ENCODE measurements around the gene INO80C. TPM values are rescaled to one million over a fixed set of nuclear protein-coding genes. Genes with fewer than 3 reads are reported as not detected.

INO80C gene
- total RNA-seq, 1 donor from 2014 or later, result 31.6 TPM

DNA sequence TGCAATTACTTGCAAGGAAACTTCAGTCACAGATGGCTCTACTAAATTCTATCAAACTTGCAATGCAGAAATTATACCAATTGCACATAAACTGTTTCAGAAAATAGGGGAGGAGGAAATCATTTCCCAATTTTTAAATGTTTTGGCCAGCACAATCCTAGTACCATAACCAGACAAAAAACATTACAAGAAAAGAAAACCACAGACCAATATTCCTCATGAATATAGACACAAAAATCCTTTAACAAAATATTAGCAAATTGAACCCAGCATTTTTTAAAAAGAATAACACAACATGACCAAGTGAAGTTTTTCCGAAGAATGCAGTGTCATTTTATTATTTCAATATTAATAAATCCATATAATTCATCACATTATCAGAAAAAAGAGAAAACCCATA lies 45.8 kb downstream of the INO80C start:
- TF ChIP-seq, protein P1, sequence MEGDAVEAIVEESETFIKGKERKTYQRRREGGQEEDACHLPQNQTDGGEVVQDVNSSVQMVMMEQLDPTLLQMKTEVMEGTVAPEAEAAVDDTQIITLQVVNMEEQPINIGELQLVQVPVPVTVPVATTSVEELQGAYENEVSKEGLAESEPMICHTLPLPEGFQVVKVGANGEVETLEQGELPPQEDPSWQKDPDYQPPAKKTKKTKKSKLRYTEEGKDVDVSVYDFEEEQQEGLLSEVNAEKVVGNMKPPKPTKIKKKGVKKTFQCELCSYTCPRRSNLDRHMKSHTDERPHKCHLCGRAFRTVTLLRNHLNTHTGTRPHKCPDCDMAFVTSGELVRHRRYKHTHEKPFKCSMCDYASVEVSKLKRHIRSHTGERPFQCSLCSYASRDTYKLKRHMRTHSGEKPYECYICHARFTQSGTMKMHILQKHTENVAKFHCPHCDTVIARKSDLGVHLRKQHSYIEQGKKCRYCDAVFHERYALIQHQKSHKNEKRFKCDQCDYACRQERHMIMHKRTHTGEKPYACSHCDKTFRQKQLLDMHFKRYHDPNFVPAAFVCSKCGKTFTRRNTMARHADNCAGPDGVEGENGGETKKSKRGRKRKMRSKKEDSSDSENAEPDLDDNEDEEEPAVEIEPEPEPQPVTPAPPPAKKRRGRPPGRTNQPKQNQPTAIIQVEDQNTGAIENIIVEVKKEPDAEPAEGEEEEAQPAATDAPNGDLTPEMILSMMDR (IDR thresholded peaks at IDR 0.05; ENCODE audit: unreplicated experiment), result no peak
- Mint-ChIP-seq H3K4me3 (ENCODE audit: low read depth) (no peak overlapping the region), H3K4me1 (ENCODE audit: low read depth) (no peaks in the 10 kb centered on the region), H3K27me3 (no peaks in the 10 kb centered on the region), H3K27ac (no peak overlapping the region), H3K9me3 (ENCODE audit: low read depth) (peaks cover 4% of the 10 kb centered on the region), H3K36me3 (ENCODE audit: insufficient read depth) (no peaks in the 10 kb centered on the region)
- DNase-seq (ENCODE audit: low spot score, unreplicated experiment), result no peak

DNA sequence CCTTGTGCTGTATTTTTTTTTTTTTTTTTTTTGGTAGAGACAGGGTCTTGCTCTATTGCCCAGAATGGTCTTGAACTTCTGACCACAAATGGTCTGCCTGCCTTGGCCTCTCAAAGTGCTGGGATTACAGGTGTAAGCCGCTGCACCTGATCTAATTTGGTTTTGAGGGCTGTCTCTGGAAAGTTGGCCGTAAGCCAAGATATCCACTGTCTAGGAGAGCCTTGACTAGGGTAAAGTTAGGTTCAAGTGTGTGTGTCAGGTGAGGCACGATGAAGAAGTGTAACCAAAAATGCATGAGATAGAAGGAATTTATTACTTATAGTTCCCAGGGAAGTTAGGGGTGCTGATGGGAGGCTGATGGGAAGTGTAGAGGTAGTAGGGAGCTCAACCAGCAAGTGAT lies 46.7 kb downstream of the INO80C start:
- Mint-ChIP-seq H3K9me3 (ENCODE audit: low read depth) (peaks cover 4% of the 10 kb centered on the region), H3K36me3 (ENCODE audit: insufficient read depth) (no peaks in the 10 kb centered on the region), H3K4me1 (ENCODE audit: low read depth) (no peaks in the 10 kb centered on the region), H3K4me3 (ENCODE audit: low read depth) (no peak overlapping the region), H3K27me3 (no peaks in the 10 kb centered on the region), H3K27ac (no peak overlapping the region)
- DNase-seq (ENCODE audit: low spot score, unreplicated experiment), result no peak
- TF ChIP-seq, protein P1 (IDR thresholded peaks at IDR 0.05; ENCODE audit: unreplicated experiment), result no peak

DNA sequence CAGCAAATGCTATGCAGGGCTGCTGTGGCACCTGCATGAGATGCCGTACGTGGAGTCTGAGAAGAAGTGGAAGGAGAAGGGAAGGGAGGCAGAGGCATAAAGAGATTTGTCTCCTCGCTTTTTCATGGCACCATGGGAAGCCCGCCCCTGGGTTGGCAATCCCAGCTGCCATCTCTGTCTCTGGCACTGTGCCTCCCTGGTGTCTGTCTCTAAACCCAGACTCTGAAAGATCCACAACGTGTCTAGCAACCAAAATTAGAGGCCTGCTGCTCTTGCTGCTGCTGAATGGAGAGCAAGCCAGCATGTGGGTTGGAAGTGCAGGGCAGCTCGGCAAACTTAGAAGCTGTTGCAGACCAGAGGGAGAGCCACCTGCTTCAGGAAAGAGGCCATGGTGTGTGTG lies 53.1 kb downstream of the INO80C start:
- no peak overlapping the region for H3K4me3 Mint-ChIP-seq (ENCODE audit: low read depth)
- DNase-seq (ENCODE audit: low spot score, unreplicated experiment), result no peak
- no peaks in the 10 kb centered on the region for H3K36me3 Mint-ChIP-seq (ENCODE audit: insufficient read depth)
- TF ChIP-seq, protein P1 (IDR thresholded peaks at IDR 0.05; ENCODE audit: unreplicated experiment), result no peak
- no peaks in the 10 kb centered on the region for H3K27me3 Mint-ChIP-seq
- H3K9me3 Mint-ChIP-seq (ENCODE audit: low read depth), result no peaks in the 10 kb centered on the region
- no peaks in the 10 kb centered on the region for H3K4me1 Mint-ChIP-seq (ENCODE audit: low read depth)
- H3K27ac Mint-ChIP-seq, result no peak overlapping the region

DNA sequence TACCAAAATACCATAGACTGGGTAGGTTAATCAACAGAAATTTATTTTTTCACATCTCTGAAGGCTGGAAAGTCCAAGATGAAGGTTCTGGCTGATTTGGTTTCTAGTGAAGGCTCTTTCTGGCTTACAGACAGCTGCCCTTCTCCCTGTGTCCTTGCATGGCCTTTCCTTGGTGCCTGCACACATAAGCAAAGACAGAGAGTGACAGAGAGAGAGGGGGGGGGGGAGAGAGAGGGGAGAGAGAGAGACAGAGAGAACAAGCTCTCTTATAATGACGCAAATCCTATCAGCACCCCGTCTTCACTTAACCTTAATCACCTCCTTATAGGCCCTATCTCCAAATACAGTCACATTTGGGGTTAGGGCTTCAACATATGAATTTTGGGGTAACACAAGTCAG lies 53.9 kb downstream of the INO80C start:
- H3K27ac Mint-ChIP-seq, result no peak overlapping the region
- no peaks in the 10 kb centered on the region for H3K27me3 Mint-ChIP-seq
- TF ChIP-seq, protein P1 (IDR thresholded peaks at IDR 0.05; ENCODE audit: unreplicated experiment), result no peak
- no peak overlapping the region for H3K4me3 Mint-ChIP-seq (ENCODE audit: low read depth)
- no peak for DNase-seq (ENCODE audit: low spot score, unreplicated experiment)
- H3K4me1 Mint-ChIP-seq (ENCODE audit: low read depth), result no peaks in the 10 kb centered on the region
- no peaks in the 10 kb centered on the region for H3K9me3 Mint-ChIP-seq (ENCODE audit: low read depth)
- H3K36me3 Mint-ChIP-seq (ENCODE audit: insufficient read depth), result no peaks in the 10 kb centered on the region

DNA sequence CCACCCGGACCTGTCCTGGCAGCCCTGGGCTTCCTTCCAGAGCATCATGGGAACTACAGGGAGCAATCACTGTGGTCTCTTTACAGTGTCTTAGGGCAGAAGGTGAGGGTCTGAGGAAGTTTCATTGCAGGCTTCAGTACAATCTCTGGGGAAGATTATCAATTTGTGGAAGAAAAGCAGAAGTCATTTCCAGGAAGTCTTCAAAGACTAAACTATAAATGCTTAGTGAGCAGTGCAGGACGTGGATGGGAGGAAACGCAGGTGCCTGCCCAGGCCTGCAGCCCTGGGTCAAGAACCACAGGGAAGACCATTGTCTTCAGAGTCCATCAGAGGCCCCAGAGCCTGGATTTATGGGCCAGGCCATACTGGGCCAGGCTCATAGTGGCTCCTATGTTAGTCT lies 54.3 kb downstream of the INO80C start:
- no peak for DNase-seq (ENCODE audit: low spot score, unreplicated experiment)
- TF ChIP-seq, protein P1 (IDR thresholded peaks at IDR 0.05; ENCODE audit: unreplicated experiment), result no peak
- Mint-ChIP-seq H3K27ac (no peak overlapping the region), H3K4me1 (ENCODE audit: low read depth) (no peaks in the 10 kb centered on the region), H3K36me3 (ENCODE audit: insufficient read depth) (no peaks in the 10 kb centered on the region), H3K27me3 (no peaks in the 10 kb centered on the region), H3K4me3 (ENCODE audit: low read depth) (no peak overlapping the region), H3K9me3 (ENCODE audit: low read depth) (no peaks in the 10 kb centered on the region)

Measured in progenitor cell of endocrine pancreas (in vitro differentiated cells).